GM19099 (cell line): ENCODE results near the gene GPATCH2.

Source experiments
- POLR2A ChIP-seq: IDR thresholded peaks from 3 replicates; pipeline ENCODE4 v1.6.1; 2011; ENCODE audit warnings: low read depth; ENCODE audit not compliant: insufficient read length; ENCODE audit errors: extremely low read depth

GPATCH2 gene

GRCh38 chr1:217433664-217434063 lies 197.2 kb downstream of the GPATCH2 start:
- no peak for TF ChIP-seq POLR2A

GRCh38 chr1:217432339-217432738 lies 198.6 kb downstream of the GPATCH2 start:
- TF ChIP-seq POLR2A = no peak

- TF ChIP-seq POLR2A = no peak
These were observed 199.5 kb downstream of the GPATCH2 start for GRCh38 chr1:217431395-217431794.

GRCh38 chr1:217425422-217425821 lies 205.5 kb downstream of the GPATCH2 start:
- TF ChIP-seq POLR2A = no peak

GRCh38 chr1:217419194-217419551 lies 211.7 kb downstream of the GPATCH2 start:
- TF ChIP-seq POLR2A = no peak

- TF ChIP-seq POLR2A = no peak
These were observed 212.4 kb downstream of the GPATCH2 start for GRCh38 chr1:217418269-217419193.

- no peak for TF ChIP-seq POLR2A
These were observed 213.5 kb downstream of the GPATCH2 start for GRCh38 chr1:217417363-217417762.

GRCh38 chr1:217407534-217408001 lies 223.3 kb downstream of the GPATCH2 start:
- TF ChIP-seq POLR2A = no peak

GRCh38 chr1:217403026-217403720 lies 227.7 kb downstream of the GPATCH2 start:
- TF ChIP-seq POLR2A = no peak

- no peak for TF ChIP-seq POLR2A
These were observed 228.6 kb downstream of the GPATCH2 start for GRCh38 chr1:217402301-217402700.

GRCh38 chr1:217393896-217394295 lies 237.0 kb downstream of the GPATCH2 start:
- no peak for TF ChIP-seq POLR2A

GRCh38 chr1:217392441-217392840 lies 238.4 kb downstream of the GPATCH2 start:
- TF ChIP-seq POLR2A = no peak

- no peak for TF ChIP-seq POLR2A
These were observed 241.0 kb downstream of the GPATCH2 start for GRCh38 chr1:217389895-217390294.

GRCh38 chr1:217388522-217389065 lies 242.3 kb downstream of the GPATCH2 start:
- TF ChIP-seq POLR2A = no peak

GRCh38 chr1:217379336-217379735 lies 251.6 kb downstream of the GPATCH2 start:
- no peak for TF ChIP-seq POLR2A
